Adrenal gland (tissue), 12 donors: Measurements from ENCODE around the gene MACF1. TPM values are rescaled to one million over a fixed set of nuclear protein-coding genes. Genes with fewer than 3 reads are reported as not detected.

ENCODE experiments used
- DNase-seq, 7 donors: peaks; one replicate each; pipeline ENCODE4 v3.0.0-alpha.2; 2019 to 2020
- H3K27ac ChIP-seq, 5 donors: fragments of 200-600 bp; sonication (generic) in 4 of 5; 1 replicate in 3 of 5; 2 replicates in 2 of 5; pipeline versions ENCODE4 v1.5.1 to v1.8.0; 2016 to 2020; ENCODE audit warnings: mild to moderate bottlenecking in 1 of 5
- H3K27me3 ChIP-seq: fragments of 200-600 bp; 2 replicates; pipeline ENCODE4 v1.8.0; 2021
- H3K36me3 ChIP-seq, 2 donors: fragments of 200-600 bp; replicated peaks in 1 of 2; 1 replicate in 1 of 2; 2 replicates in 1 of 2; pipeline versions ENCODE4 v1.5.1 to v1.8.0; 2018 to 2022
- H3K4me1 ChIP-seq, 2 donors: fragments of 200-600 bp; replicated peaks in 1 of 2; 1 replicate in 1 of 2; 2 replicates in 1 of 2; pipeline versions ENCODE4 v1.5.1 to v1.8.0; 2018 to 2021
- H3K4me3 ChIP-seq, 4 donors: fragments of 200-600 bp; sonication (generic) in 3 of 4; one replicate each; pipeline ENCODE4 v1.5.1; 2016 to 2018
- H3K9me3 ChIP-seq, 3 donors: fragments of 200-600 bp; sonication (generic) in 1 of 3; replicated peaks in 1 of 3; 1 replicate in 2 of 3; 2 replicates in 1 of 3; pipeline versions ENCODE4 v1.5.1 to v1.8.0; 2016 to 2021
- CTCF ChIP-seq, 6 experiments: fragments of 450-650 bp in 4 of 6; fragments of 200-600 bp in 2 of 6; sonication (generic) in 1 of 6; IDR thresholded peaks; 1 replicate in 5 of 6; 2 replicates in 1 of 6; pipeline versions ENCODE4 v1.5.1 to v1.8.0; 2016 to 2021; ENCODE audit warnings: antibody characterized with exemption in 6 of 6, mild to moderate bottlenecking in 2 of 6, moderate library complexity in 1 of 6
- POLR2A ChIP-seq, 2 donors: fragments of 450-650 bp; IDR thresholded peaks; one replicate each; pipeline ENCODE4 v1.6.1; 2017; ENCODE audit warnings: antibody characterized with exemption in 2 of 2, mild to moderate bottlenecking in 2 of 2, moderate library complexity in 1 of 2
- WGBS, 4 donors: extraction: QIAGEN DNeasy Blood & Tissue Kit in 2 of 4; methylation state at CpG; one replicate each; pipeline versions ENCODE4 v1.1.5 to v1.1.7; 2013 to 2017; 5-methylcytosine and 5-hydroxymethylcytosine counted together
- intact Hi-C, 2 donors: fragments of 100-400 bp; cut with DNase I; formaldehyde crosslinking; loops; one replicate each; pipeline versions ENCODE4 v1.14.1 to v1.15.0; 2022 to 2023
- polyA plus RNA-seq, 3 donors: library from polyadenylated mRNA; stranded (reverse); fragments of 200-250 nt in 2 of 3; fragments of 350-450 nt in 1 of 3; fragmentation: Illumina TruSeq in 1 of 3; extraction: RNeasy Lipid Tissue Mini Kit (QIAGEN cat#74804) in 1 of 3; gene quantifications; one replicate each; pipeline ENCODE4 v1.2.3, GENCODE V29; 2013 to 2014
- total RNA-seq, 9 donors: library from RNA; depleted of rRNA in 4 of 9; stranded (reverse); fragments of >200 nt in 4 of 9; fragments of 120-200 nt in 1 of 9; fragmentation: NEBNext Ultra II Directional in 1 of 9; extraction: Animal tissue kit (Norgen Biotek cat#: 25700) in 1 of 9; gene quantifications; one replicate each; pipeline versions ENCODE4 v1.1.0 to v1.2.4, GENCODE V29; 2013 to 2023
- donor health status: healthy with polysubstance abuse.
- donor health status: Bipolar disorder and iron deficiency.
- donor health status: DM: yes; HTN: yes; CAD: no.
- donor health status: DM: no; HTN: no; CAD: no.
- donor health status: DM: no; HTN: no; CAD: no.
- donor health status: DM: yes; HTN: yes; CAD: no.

Gene MACF1
- total and polyA plus RNA-seq, 12 donors = 85.1 to 334 (median 219) TPM

DNA sequence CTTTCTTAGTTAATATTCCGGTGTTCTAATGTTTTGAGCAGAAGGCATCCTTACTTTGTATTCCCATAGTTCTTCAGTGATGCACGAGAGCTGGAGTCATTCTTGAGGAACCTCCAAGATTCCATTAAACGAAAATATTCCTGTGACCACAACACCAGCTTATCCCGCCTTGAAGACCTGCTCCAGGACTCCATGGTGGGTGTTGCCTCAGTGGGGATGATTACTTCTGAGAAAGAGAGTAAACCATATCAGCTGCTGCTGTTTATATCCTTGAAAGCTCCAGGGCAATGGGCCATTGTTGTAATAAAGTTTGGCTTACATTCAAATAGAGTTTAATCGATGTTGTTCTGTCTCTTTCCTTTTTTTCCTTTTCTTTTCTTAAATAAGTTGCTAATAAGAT, 93.1 kb downstream of the MACF1 start:
- intact Hi-C loops = no loop called here
- Histone ChIP-seq H3K4me1 (peaks cover 0 to 7% of the 10 kb centered on the region in 2 donors), H3K36me3 (peaks cover 0 to 84% of the 10 kb centered on the region in 2 donors), H3K27ac (peak overlapping the region in 2 of 5 donors; percentile 10 to 35), H3K4me3 (no peak overlapping the region), H3K9me3 (no peaks in the 10 kb centered on the region), H3K27me3 (no peaks in the 10 kb centered on the region)
- TF ChIP-seq CTCF (IDR thresholded peaks at IDR 0.05) (no peak), POLR2A (IDR thresholded peaks at IDR 0.05) (no peak)
- DNase-seq = peak in 1 of 7 donors; percentile 46
- 44 to 66% (median 52%) methylated on average over 5 of the region's 5 CpGs for WGBS, 4 donors

- TF ChIP-seq CTCF (IDR thresholded peaks at IDR 0.05) = no peak
- no peak for TF ChIP-seq POLR2A (IDR thresholded peaks at IDR 0.05)
- no peak overlapping the region for H3K27ac ChIP-seq
- peaks cover 0 to 66% of the 10 kb centered on the region in 2 donors for H3K36me3 ChIP-seq
- peaks cover 0 to 7% of the 10 kb centered on the region in 2 donors for H3K4me1 ChIP-seq
- intact Hi-C loops = no loop called here
- 87 to 94% (median 93%) methylated on average over 5 of the region's 5 CpGs for WGBS, 4 donors
- DNase-seq = no peak
- H3K4me3 ChIP-seq = no peak overlapping the region
- no peaks in the 10 kb centered on the region for H3K27me3 ChIP-seq
- H3K9me3 ChIP-seq = no peaks in the 10 kb centered on the region
Measured at GRCh38 chr1:39301606-39302005, 97.1 kb downstream of the MACF1 start.

GRCh38 chr1:39305555-39305954, 101.1 kb downstream of the MACF1 start:
- Histone ChIP-seq H3K27me3 (no peaks in the 10 kb centered on the region), H3K27ac (no peak overlapping the region), H3K36me3 (peaks cover 0 to 74% of the 10 kb centered on the region in 2 donors), H3K9me3 (no peaks in the 10 kb centered on the region), H3K4me1 (peaks cover 0 to 7% of the 10 kb centered on the region in 2 donors), H3K4me3 (no peak overlapping the region)
- intact Hi-C loops = no loop called here
- no peak for TF ChIP-seq POLR2A (IDR thresholded peaks at IDR 0.05)
- no peak for TF ChIP-seq CTCF (IDR thresholded peaks at IDR 0.05)
- no peak for DNase-seq
- WGBS, 4 donors = 83 to 94% (median 89%) methylated on average over 2 of the region's 2 CpGs

DNA sequence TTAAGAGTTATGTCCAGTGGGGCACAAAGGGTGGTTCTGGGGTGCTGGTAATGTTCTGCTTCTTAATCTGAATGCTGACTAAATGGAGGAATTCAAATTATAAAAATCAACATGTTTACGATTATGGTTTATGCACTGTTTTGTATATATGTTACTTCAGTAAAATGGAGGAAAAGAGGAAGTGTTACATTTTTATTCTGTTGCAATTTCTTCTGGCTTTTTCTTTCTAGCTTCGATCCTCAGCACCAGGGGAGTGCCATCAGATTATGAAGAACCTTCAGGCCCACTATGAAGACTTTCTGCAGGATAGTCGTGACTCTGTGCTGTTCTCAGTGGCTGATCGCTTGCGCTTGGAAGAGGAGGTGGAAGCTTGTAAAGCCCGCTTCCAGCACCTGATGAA, 105.5 kb downstream of the MACF1 start:
- Histone ChIP-seq H3K4me3 (no peak overlapping the region), H3K36me3 (peaks cover 0 to 71% of the 10 kb centered on the region in 2 donors), H3K9me3 (no peaks in the 10 kb centered on the region), H3K27ac (no peak overlapping the region), H3K27me3 (no peaks in the 10 kb centered on the region), H3K4me1 (peaks cover 0 to 7% of the 10 kb centered on the region in 2 donors)
- intact Hi-C loops = no loop called here
- TF ChIP-seq POLR2A (IDR thresholded peaks at IDR 0.05) = no peak
- TF ChIP-seq CTCF (IDR thresholded peaks at IDR 0.05) = no peak
- no peak for DNase-seq
- WGBS, 4 donors = 88 to 93% (median 91%) methylated on average over 6 of the region's 6 CpGs
